Smooth muscle cell of the brain vasculature (primary cell): ENCODE results near the gene CFAP141.
"Not testable (repeated sequence)": the region's sequence is repeated elsewhere in the genome, so short reads cannot be mapped to it uniquely, and the experiment has no call there.

Experiments used
- DNase-seq: peaks from one replicate; pipeline ENCODE4 v3.0.0-alpha.2; 2012; ENCODE audit warnings: low read depth, low spot score

CFAP141 gene

GRCh38 chr1:154206196-154206595, at the start of gene CFAP141:
Gene CFAP141 (minus strand): TSS chr1:154206333. CDS start chr1:154206307, 26 bp downstream.
- no peak for DNase-seq

- no peak for DNase-seq
Observed at GRCh38 chr1:154253671-154254070, 47.5 kb upstream of the CFAP141 start.

- DNase-seq = no peak
Observed at GRCh38 chr1:154241703-154242351, 35.7 kb upstream of the CFAP141 start.

- no peak for DNase-seq
Observed at GRCh38 chr1:154240294-154240833, 34.2 kb upstream of the CFAP141 start.

GRCh38 chr1:154239491-154239890, 33.4 kb upstream of the CFAP141 start:
- no peak for DNase-seq

GRCh38 chr1:154237880-154238506, 31.9 kb upstream of the CFAP141 start:
- no peak for DNase-seq

GRCh38 chr1:154237435-154237834, 31.3 kb upstream of the CFAP141 start:
- no peak for DNase-seq

- DNase-seq = no peak
Observed at GRCh38 chr1:154236855-154237254, 30.7 kb upstream of the CFAP141 start.

GRCh38 chr1:154233127-154233526, 27.0 kb upstream of the CFAP141 start:
- DNase-seq = not testable (repeated sequence)

GRCh38 chr1:154231112-154231511, 25.0 kb upstream of the CFAP141 start:
- not testable (repeated sequence) for DNase-seq

GRCh38 chr1:154225370-154225769, 19.2 kb upstream of the CFAP141 start:
- no peak for DNase-seq

GRCh38 chr1:154223621-154224020, 17.5 kb upstream of the CFAP141 start:
- DNase-seq = no peak

GRCh38 chr1:154222918-154223317, 16.8 kb upstream of the CFAP141 start:
- DNase-seq = no peak

GRCh38 chr1:154222518-154222917, 16.4 kb upstream of the CFAP141 start:
- no peak for DNase-seq

- peak; percentile 37 for DNase-seq
Observed at GRCh38 chr1:154221278-154222001, 15.3 kb upstream of the CFAP141 start.

GRCh38 chr1:154220970-154221277, 14.8 kb upstream of the CFAP141 start:
- DNase-seq = no peak

- DNase-seq = peak; percentile 99
Observed at GRCh38 chr1:154220071-154220969, 14.2 kb upstream of the CFAP141 start, which contains the start of gene UBAP2L. Gene UBAP2L (plus strand): TSS chr1:154220955. CDS start chr1:154225124, 4,169 bp downstream.

GRCh38 chr1:154219541-154219940, 13.4 kb upstream of the CFAP141 start:
- no peak for DNase-seq

GRCh38 chr1:154218545-154218944, 12.4 kb upstream of the CFAP141 start:
- DNase-seq = no peak

- no peak for DNase-seq
Observed at GRCh38 chr1:154213274-154213673, 7.1 kb upstream of the CFAP141 start.

- no peak for DNase-seq
Observed at GRCh38 chr1:154212083-154212482, 6.0 kb upstream of the CFAP141 start.
